Trophoblast cell (in vitro differentiated cells and primary cell): ENCODE data around the gene HES1.

Experiments
- DNase-seq, 2 donors: peaks; one replicate each; pipeline ENCODE4 v3.0.0-alpha.2; 2016
- H2AFZ ChIP-seq: 2 replicates; pipeline ENCODE4 v1.6.1; 2013; ENCODE audit warnings: low read length, moderate library complexity, mild to moderate bottlenecking; ENCODE audit not compliant: insufficient read depth, poor library complexity
- H2AK5ac ChIP-seq: 2 replicates; pipeline ENCODE4 v1.6.1; 2013; ENCODE audit warnings: mild to moderate bottlenecking, low read length
- H2BK120ac ChIP-seq: 2 replicates; pipeline ENCODE4 v1.6.1; 2013; ENCODE audit warnings: low read length, mild to moderate bottlenecking, moderate library complexity; ENCODE audit not compliant: insufficient read depth, poor library complexity
- H2BK12ac ChIP-seq: 2 replicates; pipeline ENCODE4 v1.6.1; 2013; ENCODE audit warnings: mild to moderate bottlenecking, low read length, moderate library complexity
- H2BK5ac ChIP-seq: 2 replicates; pipeline ENCODE4 v1.6.1; 2013; ENCODE audit warnings: low read length, low read depth, moderate library complexity, mild to moderate bottlenecking; ENCODE audit not compliant: poor library complexity
- H3K14ac ChIP-seq: 2 replicates; pipeline ENCODE4 v1.6.1; 2013; ENCODE audit warnings: mild to moderate bottlenecking, low read length
- H3K18ac ChIP-seq: 2 replicates; pipeline ENCODE4 v1.6.1; 2013; ENCODE audit warnings: mild to moderate bottlenecking, low read length
- H3K23ac ChIP-seq: 2 replicates; pipeline ENCODE4 v1.6.1; 2013; ENCODE audit warnings: low read length
- H3K27ac ChIP-seq: 2 replicates; pipeline ENCODE4 v1.5.1; 2013; ENCODE audit warnings: low read depth, mild to moderate bottlenecking, inconsistent platforms, low read length, moderate library complexity
- H3K27me3 ChIP-seq: 2 replicates; pipeline ENCODE4 v1.6.1; 2013; ENCODE audit warnings: inconsistent platforms, mild to moderate bottlenecking, low read length, moderate library complexity; ENCODE audit not compliant: insufficient read depth
- H3K36me3 ChIP-seq, 2 experiments: 1 replicate in 1 of 2; 2 replicates in 1 of 2; pipeline ENCODE4 v1.6.1; 2013; ENCODE audit warnings: low read length in 2 of 2, mild to moderate bottlenecking in 2 of 2, moderate library complexity in 1 of 2; ENCODE audit not compliant: insufficient read depth in 2 of 2, control insufficient read depth in 1 of 2
- H3K4ac ChIP-seq: 2 replicates; pipeline ENCODE4 v1.6.1; 2013; ENCODE audit warnings: low read depth, mild to moderate bottlenecking, low read length, moderate library complexity
- H3K4me1 ChIP-seq, 2 experiments: 1 replicate in 1 of 2; 2 replicates in 1 of 2; pipeline ENCODE4 v1.6.1; 2013; ENCODE audit warnings: low read length in 2 of 2, mild to moderate bottlenecking in 2 of 2, moderate library complexity in 1 of 2; ENCODE audit not compliant: insufficient read depth in 2 of 2, control insufficient read depth in 1 of 2
- H3K4me2 ChIP-seq: 2 replicates; pipeline ENCODE4 v1.6.1; 2013; ENCODE audit warnings: inconsistent platforms, mild to moderate bottlenecking, low read length, moderate library complexity
- H3K4me3 ChIP-seq: 2 replicates; pipeline ENCODE4 v1.5.1; 2013; ENCODE audit warnings: mild to moderate bottlenecking, low read depth, low read length, inconsistent platforms
- H3K79me1 ChIP-seq: one replicate; pipeline ENCODE4 v1.6.1; 2013; ENCODE audit warnings: low read length
- H3K79me2 ChIP-seq: 2 replicates; pipeline ENCODE4 v1.6.1; 2013; ENCODE audit warnings: low read length, mild to moderate bottlenecking; ENCODE audit not compliant: control insufficient read depth, insufficient read depth, poor library complexity
- H3K9ac ChIP-seq: 2 replicates; pipeline ENCODE4 v1.6.1; 2013; ENCODE audit warnings: mild to moderate bottlenecking, low read length
- H3K9me3 ChIP-seq: 2 replicates; pipeline ENCODE4 v1.6.1; 2013; ENCODE audit warnings: low read depth, mild to moderate bottlenecking, control low read depth, inconsistent platforms, low read length; ENCODE audit not compliant: insufficient read depth
- H4K12ac ChIP-seq: 2 replicates; pipeline ENCODE4 v1.6.1; 2013; ENCODE audit warnings: low read depth, mild to moderate bottlenecking, low read length, moderate library complexity
- H4K8ac ChIP-seq: 2 replicates; pipeline ENCODE4 v1.6.1; 2013; ENCODE audit warnings: low read depth, mild to moderate bottlenecking, low read length, moderate library complexity
- H4K91ac ChIP-seq: one replicate; pipeline ENCODE4 v1.6.1; 2013; ENCODE audit warnings: low read depth, mild to moderate bottlenecking, low read length, moderate library complexity
- whole genome bisulfite sequencing: extraction: QIAGEN DNeasy Blood & Tissue Kit; methylation state at CpG from one replicate; pipeline ENCODE4 v1.1.7; 2013; ENCODE audit warnings: missing lambda C conversion rate; ENCODE audit not compliant: insufficient read length, insufficient coverage; ENCODE audit errors: extremely low coverage; 5-methylcytosine and 5-hydroxymethylcytosine counted together

Gene HES1

GRCh38 chr3:194156095-194156494 lies 20.1 kb downstream of the HES1 start:
- DNase-seq = no peak
- H3K18ac ChIP-seq = no peak overlapping the region
- H3K36me3 ChIP-seq = no peaks in the 10 kb centered on the region
- no peak overlapping the region for H4K12ac ChIP-seq
- peaks cover 2% of the 10 kb centered on the region for H3K79me1 ChIP-seq
- H3K27me3 ChIP-seq = no peaks in the 10 kb centered on the region
- H3K4me2 ChIP-seq = no peak overlapping the region
- peaks cover 3% of the 10 kb centered on the region for H3K9me3 ChIP-seq
- H3K4me1 ChIP-seq = no peaks in the 10 kb centered on the region
- H2AK5ac ChIP-seq = no peak overlapping the region
- H2BK120ac ChIP-seq = no peak overlapping the region
- H2BK12ac ChIP-seq = no peak overlapping the region
- H2BK5ac ChIP-seq = no peak overlapping the region
- no peaks in the 10 kb centered on the region for H3K79me2 ChIP-seq
- H3K9ac ChIP-seq = no peak overlapping the region
- no peak overlapping the region for H2AFZ ChIP-seq
- no peak overlapping the region for H3K4ac ChIP-seq
- no peak overlapping the region for H3K27ac ChIP-seq
- no peak overlapping the region for H3K23ac ChIP-seq
- H4K8ac ChIP-seq = no peak overlapping the region
- H4K91ac ChIP-seq = no peak overlapping the region
- no peak overlapping the region for H3K4me3 ChIP-seq
- H3K14ac ChIP-seq = no peak overlapping the region
- WGBS = no CpG with 5 or more reads among the region's 9 CpGs

GRCh38 chr3:194158942-194159439 lies 23.0 kb downstream of the HES1 start:
- Histone ChIP-seq H3K4me3 (no peak overlapping the region), H3K14ac (no peak overlapping the region), H3K79me2 (no peaks in the 10 kb centered on the region), H3K4ac (no peak overlapping the region), H3K4me2 (no peak overlapping the region), H3K4me1 (no peaks in the 10 kb centered on the region), H2BK120ac (no peak overlapping the region), H4K8ac (no peak overlapping the region), H3K23ac (no peak overlapping the region), H3K18ac (no peak overlapping the region), H4K91ac (no peak overlapping the region), H3K27ac (no peak overlapping the region), H3K36me3 (no peaks in the 10 kb centered on the region), H4K12ac (no peak overlapping the region), H2AFZ (no peak overlapping the region), H3K27me3 (no peaks in the 10 kb centered on the region), H3K79me1 (peaks cover 3% of the 10 kb centered on the region), H2BK12ac (no peak overlapping the region), H3K9me3 (peaks cover 3% of the 10 kb centered on the region), H2AK5ac (no peak overlapping the region), H3K9ac (no peak overlapping the region), H2BK5ac (no peak overlapping the region)
- no CpG with 5 or more reads among the region's 3 CpGs for WGBS
- DNase-seq = peak in 1 of 2 donors; percentile 22

- Histone ChIP-seq H3K4ac (no peak overlapping the region), H3K4me3 (no peak overlapping the region), H2AFZ (no peak overlapping the region), H3K14ac (no peak overlapping the region), H3K18ac (no peak overlapping the region), H3K36me3 (no peaks in the 10 kb centered on the region), H2BK12ac (peak overlapping the region; percentile 10), H4K12ac (no peak overlapping the region), H3K79me2 (no peaks in the 10 kb centered on the region), H2BK120ac (no peak overlapping the region), H2AK5ac (peak overlapping the region; percentile 26), H2BK5ac (no peak overlapping the region), H3K9ac (no peak overlapping the region), H3K27ac (no peak overlapping the region), H3K9me3 (no peaks in the 10 kb centered on the region), H4K8ac (no peak overlapping the region), H3K4me1 (no peaks in the 10 kb centered on the region), H4K91ac (no peak overlapping the region), H3K79me1 (peaks cover 3% of the 10 kb centered on the region), H3K27me3 (no peaks in the 10 kb centered on the region), H3K4me2 (no peak overlapping the region), H3K23ac (no peak overlapping the region)
- no peak for DNase-seq
- no CpG with 5 or more reads among the region's 4 CpGs for WGBS
Observed at GRCh38 chr3:194160158-194160557, 24.2 kb downstream of the HES1 start.

GRCh38 chr3:194161131-194162045 lies 25.4 kb downstream of the HES1 start:
- Histone ChIP-seq H3K14ac (peak overlapping the region; percentile 26), H3K79me2 (no peaks in the 10 kb centered on the region), H2BK120ac (no peak overlapping the region), H2AK5ac (no peak overlapping the region), H4K8ac (no peak overlapping the region), H3K4me2 (no peak overlapping the region), H3K23ac (no peak overlapping the region), H4K12ac (no peak overlapping the region), H3K36me3 (no peaks in the 10 kb centered on the region), H3K27ac (no peak overlapping the region), H3K4ac (no peak overlapping the region), H3K4me1 (no peaks in the 10 kb centered on the region), H4K91ac (no peak overlapping the region), H3K18ac (peak overlapping the region; percentile 21), H2BK5ac (no peak overlapping the region), H3K27me3 (no peaks in the 10 kb centered on the region), H3K79me1 (peaks cover 3% of the 10 kb centered on the region), H3K9ac (no peak overlapping the region), H3K9me3 (no peaks in the 10 kb centered on the region), H3K4me3 (no peak overlapping the region), H2BK12ac (peak overlapping the region; percentile 14), H2AFZ (no peak overlapping the region)
- no CpG with 5 or more reads among the region's 15 CpGs for WGBS
- DNase-seq = no peak
